Endothelial cell (in vitro differentiated cells): ENCODE results near the gene CSF2RB. TPM values are rescaled to one million over a fixed set of nuclear protein-coding genes. Genes with fewer than 3 reads are reported as not detected.

ENCODE experiments used
- DNase-seq: peaks from one replicate; pipeline ENCODE4 v3.0.0; 2021; ENCODE audit warnings: low spot score
- H3K27ac Mint-ChIP-seq: one replicate; pipeline ENCODE4 v1.8.0; 2021; ENCODE audit warnings: mixed read lengths, inconsistent platforms; ENCODE audit not compliant: unreplicated experiment
- H3K27me3 Mint-ChIP-seq: one replicate; pipeline ENCODE4 v1.8.0; 2021; ENCODE audit warnings: mild to moderate bottlenecking, moderate library complexity, mixed read lengths, inconsistent platforms; ENCODE audit not compliant: unreplicated experiment
- H3K36me3 Mint-ChIP-seq: one replicate; pipeline ENCODE4 v1.8.0; 2021; ENCODE audit warnings: mild to moderate bottlenecking, low read depth, mixed read lengths, inconsistent platforms; ENCODE audit not compliant: unreplicated experiment
- H3K4me1 Mint-ChIP-seq: one replicate; pipeline ENCODE4 v1.8.0; 2021; ENCODE audit warnings: mild to moderate bottlenecking, mixed read lengths, inconsistent platforms; ENCODE audit not compliant: unreplicated experiment
- H3K4me3 Mint-ChIP-seq: one replicate; pipeline ENCODE4 v1.8.0; 2021; ENCODE audit warnings: mild to moderate bottlenecking, mixed read lengths, inconsistent platforms; ENCODE audit not compliant: unreplicated experiment
- H3K9me3 Mint-ChIP-seq: one replicate; pipeline ENCODE4 v1.8.0; 2021; ENCODE audit warnings: mixed read lengths, inconsistent platforms; ENCODE audit not compliant: unreplicated experiment
- total RNA-seq: library from RNA; stranded (reverse); fragmentation: NEBNext Ultra II Directional; extraction: Animal tissue kit (Norgen Biotek cat#: 25700); gene quantifications from one replicate; pipeline ENCODE4 v1.2.1, GENCODE V29; 2021; ENCODE audit not compliant: unreplicated experiment
- TF ChIP-seq, protein P1 (sequence below): fragments of 200-600 bp; sonication (generic); IDR thresholded peaks from one replicate; pipeline ENCODE4 v1.5.0; 2021; ENCODE audit warnings: antibody characterized with exemption; ENCODE audit not compliant: unreplicated experiment

The CSF2RB gene
- total RNA-seq, 1 donor from 2014 or later = 12.0 TPM

DNA sequence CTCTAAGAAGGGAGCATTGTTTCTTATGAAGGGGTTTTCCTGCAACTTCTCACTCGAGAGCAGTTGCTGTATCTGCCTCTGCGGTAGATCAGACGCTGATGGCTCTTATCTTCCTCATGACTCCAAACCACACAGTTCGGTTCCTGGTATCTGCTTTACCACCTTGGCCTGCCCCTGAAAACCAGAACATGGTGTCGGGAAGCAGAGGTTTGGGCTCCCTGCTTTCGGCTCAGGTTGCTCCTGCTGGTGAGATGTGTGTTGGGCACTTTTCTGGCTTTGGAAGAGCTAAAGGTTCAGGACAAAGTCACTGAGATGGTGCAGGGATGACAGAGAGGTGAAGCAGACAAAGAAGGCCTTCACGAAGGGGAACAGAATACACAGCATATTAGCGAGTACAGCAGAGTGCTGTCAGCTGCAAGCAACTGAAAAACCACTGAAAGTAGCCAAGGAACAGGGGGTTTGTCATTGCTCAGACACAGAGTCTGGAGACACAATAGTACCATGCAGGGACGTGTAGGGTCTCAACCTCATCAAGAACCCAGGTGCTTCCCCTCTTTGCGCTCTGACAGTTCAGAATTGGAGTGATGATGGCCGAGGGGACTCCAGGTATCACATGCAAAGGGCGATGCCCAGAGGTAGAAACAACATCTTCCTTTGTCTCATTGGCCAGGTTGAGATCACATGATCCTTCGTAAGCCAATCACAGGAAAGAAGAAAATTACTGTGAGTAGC lies 11.9 kb upstream of the CSF2RB start:
- Mint-ChIP-seq H3K9me3 (no peaks in the 10 kb centered on the region), H3K4me3 (no peak overlapping the region), H3K4me1 (peaks cover 5% of the 10 kb centered on the region), H3K36me3 (peaks cover 6% of the 10 kb centered on the region), H3K27me3 (peaks cover 6% of the 10 kb centered on the region), H3K27ac (no peak overlapping the region)
- TF ChIP-seq, protein P1, sequence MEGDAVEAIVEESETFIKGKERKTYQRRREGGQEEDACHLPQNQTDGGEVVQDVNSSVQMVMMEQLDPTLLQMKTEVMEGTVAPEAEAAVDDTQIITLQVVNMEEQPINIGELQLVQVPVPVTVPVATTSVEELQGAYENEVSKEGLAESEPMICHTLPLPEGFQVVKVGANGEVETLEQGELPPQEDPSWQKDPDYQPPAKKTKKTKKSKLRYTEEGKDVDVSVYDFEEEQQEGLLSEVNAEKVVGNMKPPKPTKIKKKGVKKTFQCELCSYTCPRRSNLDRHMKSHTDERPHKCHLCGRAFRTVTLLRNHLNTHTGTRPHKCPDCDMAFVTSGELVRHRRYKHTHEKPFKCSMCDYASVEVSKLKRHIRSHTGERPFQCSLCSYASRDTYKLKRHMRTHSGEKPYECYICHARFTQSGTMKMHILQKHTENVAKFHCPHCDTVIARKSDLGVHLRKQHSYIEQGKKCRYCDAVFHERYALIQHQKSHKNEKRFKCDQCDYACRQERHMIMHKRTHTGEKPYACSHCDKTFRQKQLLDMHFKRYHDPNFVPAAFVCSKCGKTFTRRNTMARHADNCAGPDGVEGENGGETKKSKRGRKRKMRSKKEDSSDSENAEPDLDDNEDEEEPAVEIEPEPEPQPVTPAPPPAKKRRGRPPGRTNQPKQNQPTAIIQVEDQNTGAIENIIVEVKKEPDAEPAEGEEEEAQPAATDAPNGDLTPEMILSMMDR = no peak
- no peak for DNase-seq

DNA sequence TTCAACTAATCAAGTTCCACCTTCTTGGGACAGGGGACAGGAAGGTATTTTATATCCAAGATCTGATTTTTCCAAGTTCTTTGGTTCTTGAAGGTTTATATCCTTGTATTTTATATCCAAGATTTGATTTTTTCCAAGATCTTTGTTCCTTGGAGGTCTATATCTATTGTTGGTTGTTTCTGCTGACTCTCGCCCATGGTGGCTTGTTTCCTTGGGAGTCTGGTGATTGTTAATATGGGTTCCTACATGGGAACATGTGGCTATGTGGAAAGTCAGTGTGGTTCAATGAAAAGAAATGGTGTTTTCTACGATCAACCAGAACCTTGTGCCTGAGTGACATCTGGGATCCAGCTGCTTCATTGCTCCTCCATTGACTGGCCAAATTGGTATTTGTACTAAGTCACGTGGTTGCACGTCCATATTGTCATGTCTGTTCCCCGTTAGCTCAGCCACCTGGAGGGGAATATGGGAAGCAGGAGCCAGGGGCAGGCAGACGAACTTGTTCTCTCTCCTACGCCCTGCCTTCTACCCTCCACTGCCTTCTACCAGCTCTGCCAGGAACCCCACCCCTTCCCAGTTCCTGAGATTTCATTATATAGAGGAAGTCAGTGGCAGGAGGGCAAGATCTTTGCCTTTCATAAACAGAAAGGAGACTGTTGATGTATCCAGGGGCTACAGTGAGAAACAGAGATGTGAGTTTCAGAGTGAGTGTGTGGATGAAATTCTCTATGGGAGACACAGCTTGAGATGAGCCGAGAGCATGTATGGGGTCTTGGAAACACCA lies 11.1 kb upstream of the CSF2RB start:
- H3K36me3 Mint-ChIP-seq = peaks cover 6% of the 10 kb centered on the region
- no peak overlapping the region for H3K27ac Mint-ChIP-seq
- no peaks in the 10 kb centered on the region for H3K9me3 Mint-ChIP-seq
- no peak for DNase-seq
- TF ChIP-seq, protein P1 = no peak
- no peak overlapping the region for H3K4me3 Mint-ChIP-seq
- peaks cover 5% of the 10 kb centered on the region for H3K4me1 Mint-ChIP-seq
- H3K27me3 Mint-ChIP-seq = peaks cover 6% of the 10 kb centered on the region

DNA sequence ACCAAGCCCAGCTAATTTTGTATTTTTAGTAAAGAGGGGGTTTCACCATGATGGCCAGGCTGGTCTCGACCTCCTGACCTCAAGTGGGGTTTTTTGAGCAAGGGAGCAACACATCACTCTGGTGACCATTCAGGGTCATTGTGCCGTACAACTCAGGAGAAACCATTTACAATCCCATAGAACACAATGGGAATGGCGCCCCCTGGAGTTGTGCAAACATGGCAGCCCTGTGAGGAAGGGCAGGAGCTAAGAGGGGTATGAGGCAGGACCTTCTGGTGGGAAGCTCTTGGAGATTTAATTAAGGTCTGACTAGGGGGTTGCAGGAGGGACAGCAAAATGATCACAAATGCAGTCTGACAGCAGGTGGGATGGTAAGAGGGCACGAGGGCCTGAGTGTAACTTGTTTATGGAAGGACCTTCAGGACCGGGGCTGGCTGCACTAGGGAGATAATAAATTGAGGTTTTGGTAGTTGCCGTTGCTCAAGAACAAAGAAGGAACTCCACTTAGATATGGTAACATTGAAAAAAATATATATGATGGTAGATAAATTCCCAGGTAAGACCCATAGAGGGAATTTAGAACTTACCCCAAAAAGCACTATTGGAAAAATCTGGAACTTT lies 9.1 kb upstream of the CSF2RB start:
- Mint-ChIP-seq H3K4me1 (peaks cover 5% of the 10 kb centered on the region), H3K27me3 (peaks cover 6% of the 10 kb centered on the region), H3K4me3 (no peak overlapping the region), H3K36me3 (peaks cover 4% of the 10 kb centered on the region), H3K27ac (no peak overlapping the region), H3K9me3 (no peaks in the 10 kb centered on the region)
- TF ChIP-seq, protein P1 = no peak
- DNase-seq = no peak

DNA sequence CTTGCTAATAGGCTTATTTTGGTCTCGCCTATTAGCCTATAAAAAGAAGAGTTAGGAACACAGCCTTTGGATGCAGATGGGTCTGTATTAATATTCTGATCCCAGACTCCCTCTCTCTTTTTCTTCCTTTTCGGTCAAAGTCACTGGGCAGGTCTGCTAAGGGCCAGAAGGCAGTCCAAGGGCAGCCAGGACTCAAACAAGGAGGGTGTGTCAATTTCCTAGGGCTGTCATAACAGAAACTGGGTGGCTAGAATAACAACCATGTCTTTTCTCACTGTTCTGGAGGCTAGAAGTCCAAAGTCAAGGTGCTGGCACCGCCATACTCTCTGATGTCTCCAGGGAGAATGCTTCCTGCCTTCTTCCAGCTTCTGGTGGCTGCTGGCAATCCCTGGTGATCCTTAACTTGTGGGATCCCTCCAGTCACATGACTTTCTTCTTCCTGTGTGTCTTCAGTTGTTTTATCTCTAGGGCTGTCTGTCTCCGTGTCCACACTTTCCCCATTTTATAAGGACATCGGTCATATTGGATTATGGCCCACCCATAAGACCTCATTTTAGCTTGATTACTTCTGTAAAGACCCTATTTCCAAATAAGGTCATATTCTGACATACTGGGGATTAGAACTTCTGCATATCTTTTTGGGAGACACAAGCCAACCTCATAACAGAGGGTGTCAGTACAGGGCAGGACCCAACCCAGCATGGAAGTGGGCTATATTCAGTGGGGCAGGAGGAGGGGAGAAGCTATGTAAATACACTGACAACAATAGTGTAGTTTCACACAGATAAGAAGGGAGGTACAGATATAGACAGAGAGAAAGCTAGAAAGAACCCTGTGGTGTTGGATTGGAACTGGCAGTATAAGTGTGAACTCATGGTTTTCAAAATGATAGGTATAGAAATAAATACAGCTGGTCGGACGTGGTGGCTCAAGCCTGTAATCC lies 5.9 kb upstream of the CSF2RB start:
- no peak for DNase-seq
- Mint-ChIP-seq H3K4me3 (no peak overlapping the region), H3K36me3 (peaks cover 3% of the 10 kb centered on the region), H3K27ac (no peak overlapping the region), H3K4me1 (peaks cover 10% of the 10 kb centered on the region), H3K9me3 (no peaks in the 10 kb centered on the region), H3K27me3 (peaks cover 3% of the 10 kb centered on the region)
- TF ChIP-seq, protein P1 = no peak
